ENCODE results near the gene TSPAN12.

GRCh38 chr7:120799813-120800475 is 58.0 kb downstream of the TSPAN12 start:
- TF ChIP-seq CTCF (IDR thresholded peaks at IDR 0.05; ENCODE audit: insufficient read depth, low read depth, low read length) (no peak), EZH2 (IDR thresholded peaks at IDR 0.05; ENCODE audit: insufficient read depth, low read length) (no peak)

Measured in astrocyte (in vitro differentiated cells and primary cell).